Esophagus (tissue), 2 donors: ENCODE measurements around the gene EWSR1. TPM values are rescaled to one million over a fixed set of nuclear protein-coding genes. Genes with fewer than 3 reads are reported as not detected.
"Not testable (repeated sequence)": the region's sequence is repeated elsewhere in the genome, so short reads cannot be mapped to it uniquely, and the experiment has no call there.

ENCODE experiments used
- H3K27ac ChIP-seq, 2 donors: one replicate each; pipeline ENCODE4 v1.5.1; 2013; ENCODE audit warnings: low read depth in 2 of 2, mild to moderate bottlenecking in 2 of 2, inconsistent platforms in 1 of 2, low read length in 1 of 2, moderate library complexity in 1 of 2
- H3K27me3 ChIP-seq, 2 donors: one replicate each; pipeline ENCODE4 v1.6.1; 2013; ENCODE audit warnings: low read length in 2 of 2, control low read depth in 1 of 2, mild to moderate bottlenecking in 1 of 2; ENCODE audit not compliant: insufficient read depth in 2 of 2, control insufficient read depth in 1 of 2
- H3K36me3 ChIP-seq, 2 donors: one replicate each; pipeline ENCODE4 v1.6.1; 2013; ENCODE audit warnings: low read length in 1 of 2; ENCODE audit not compliant: control insufficient read depth in 2 of 2, insufficient read depth in 2 of 2
- H3K4me1 ChIP-seq, 2 donors: one replicate each; pipeline ENCODE4 v1.6.1; 2013; ENCODE audit warnings: low read length in 1 of 2; ENCODE audit not compliant: control insufficient read depth in 2 of 2, insufficient read depth in 2 of 2
- H3K4me3 ChIP-seq, 2 donors: one replicate each; pipeline ENCODE4 v1.5.1; 2013; ENCODE audit warnings: low read length in 2 of 2, mild to moderate bottlenecking in 2 of 2, low read depth in 1 of 2, moderate library complexity in 1 of 2
- H3K9me3 ChIP-seq, 2 donors: one replicate each; pipeline ENCODE4 v1.6.1; 2013; ENCODE audit warnings: mild to moderate bottlenecking in 2 of 2, low read depth in 1 of 2, low read length in 1 of 2, moderate library complexity in 1 of 2; ENCODE audit not compliant: control insufficient read depth in 2 of 2, insufficient read depth in 1 of 2
- WGBS, 2 donors: extraction: QIAGEN DNeasy Blood & Tissue Kit; methylation state at CpG; one replicate each; pipeline ENCODE4 v1.1.7; 2013; 5-methylcytosine and 5-hydroxymethylcytosine counted together
- polyA plus RNA-seq, 2 donors: library from polyadenylated mRNA; stranded (reverse); fragments of 200-250 nt; gene quantifications; one replicate each; pipeline ENCODE4 v1.2.3, GENCODE V29; 2013
- donor health status: healthy with polysubstance abuse.
- donor health status: Bipolar disorder and iron deficiency.

Gene EWSR1
- polyA plus RNA-seq, 2 donors = 103 to 138 TPM

DNA sequence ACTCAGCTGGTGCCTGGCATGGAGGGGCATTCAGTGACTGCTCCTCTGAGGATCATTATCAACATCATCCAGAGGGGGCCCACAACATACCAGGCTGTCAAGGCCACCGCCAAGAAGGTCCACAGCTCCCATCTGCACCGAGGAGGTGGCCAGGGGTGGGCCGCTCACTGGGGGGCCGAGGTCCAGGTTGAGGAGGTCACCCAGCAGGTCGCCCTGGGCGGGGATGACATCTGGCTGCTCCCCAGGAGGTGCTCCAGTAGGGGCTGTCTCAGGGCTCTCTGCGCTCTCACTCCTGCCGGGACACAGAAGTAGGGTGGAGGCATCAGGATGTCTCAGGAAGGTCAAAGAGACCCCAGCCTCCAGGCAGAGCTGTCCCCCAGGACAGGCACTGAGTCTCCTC lies 72.5 kb downstream of the EWSR1 start:
- WGBS, 2 donors = 93% methylated on average over 8 of the region's 8 CpGs
- H3K27me3 ChIP-seq = no peaks in the 10 kb centered on the region
- H3K9me3 ChIP-seq = no peaks in the 10 kb centered on the region
- no peak overlapping the region for H3K4me3 ChIP-seq
- no peak overlapping the region for H3K27ac ChIP-seq
- H3K36me3 ChIP-seq = peaks cover 6 to 68% of the 10 kb centered on the region in 2 donors
- peaks cover 0 to 22% of the 10 kb centered on the region in 2 donors for H3K4me1 ChIP-seq

DNA sequence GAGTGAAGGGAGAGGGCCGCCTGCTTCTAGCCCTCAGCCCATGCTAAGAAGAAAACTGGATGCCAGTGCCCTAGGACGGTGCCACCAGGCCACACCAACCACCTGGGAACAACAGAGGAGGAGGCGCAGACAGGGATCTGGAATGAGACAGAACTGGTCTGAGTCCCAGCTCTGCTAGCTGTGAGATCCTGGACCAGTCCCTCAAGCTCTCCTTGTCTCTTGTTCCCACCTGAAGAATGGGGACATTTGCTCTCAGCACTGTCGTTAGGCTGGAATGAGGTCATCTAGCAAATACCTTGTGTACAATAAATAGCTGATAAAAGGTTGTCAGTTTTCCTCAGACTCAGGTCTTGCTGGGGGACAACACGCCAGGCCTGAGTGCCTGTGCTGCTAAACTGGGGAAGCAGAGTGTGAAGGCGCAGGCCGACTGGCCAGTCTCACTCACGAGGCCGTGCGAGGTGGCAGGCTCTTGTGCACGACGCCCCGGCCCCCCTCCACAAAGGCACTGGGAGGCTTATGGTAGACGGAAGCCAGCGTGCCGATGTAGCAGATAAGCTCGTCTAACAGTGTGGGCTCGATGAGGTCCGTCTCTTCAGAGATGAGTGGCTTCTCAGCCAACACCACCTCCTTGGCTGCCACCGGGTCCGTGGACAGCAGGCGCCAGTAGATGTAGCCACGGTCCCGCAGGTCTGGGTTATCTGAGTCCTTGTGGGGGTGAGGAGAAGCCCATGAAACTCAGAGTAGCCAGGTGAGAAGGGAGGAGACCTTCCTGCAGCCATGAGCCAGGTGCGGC lies 73.2 kb downstream of the EWSR1 start:
- no peak overlapping the region for H3K27ac ChIP-seq
- WGBS, 2 donors = 92 to 94% methylated on average over 25 of the region's 25 CpGs

DNA sequence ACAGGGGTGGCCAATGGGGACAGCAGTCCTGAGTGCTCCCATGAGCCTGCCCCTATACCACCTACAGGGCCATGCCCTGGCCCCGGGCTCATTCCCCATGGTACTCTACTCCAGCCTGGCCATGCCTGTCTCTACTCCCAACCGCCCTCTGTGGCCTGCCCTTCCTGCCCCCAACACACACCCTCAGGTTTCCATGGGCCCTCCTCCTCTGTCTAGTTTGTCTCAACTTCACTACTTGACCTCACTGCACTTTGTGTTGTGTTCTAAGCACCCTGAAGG lies 73.7 kb downstream of the EWSR1 start:
- 85 to 96% methylated on average over 2 of the region's 2 CpGs for WGBS, 2 donors
- H3K9me3 ChIP-seq = no peaks in the 10 kb centered on the region

More for the DNA sequence above, 73.2 kb downstream of the EWSR1 start:
- H3K27me3 ChIP-seq = no peaks in the 10 kb centered on the region
- no peak overlapping the region for H3K4me3 ChIP-seq
- H3K4me1 ChIP-seq = peaks cover 0 to 22% of the 10 kb centered on the region in 2 donors
- no peaks in the 10 kb centered on the region for H3K9me3 ChIP-seq
- peaks cover 6 to 63% of the 10 kb centered on the region in 2 donors for H3K36me3 ChIP-seq

DNA sequence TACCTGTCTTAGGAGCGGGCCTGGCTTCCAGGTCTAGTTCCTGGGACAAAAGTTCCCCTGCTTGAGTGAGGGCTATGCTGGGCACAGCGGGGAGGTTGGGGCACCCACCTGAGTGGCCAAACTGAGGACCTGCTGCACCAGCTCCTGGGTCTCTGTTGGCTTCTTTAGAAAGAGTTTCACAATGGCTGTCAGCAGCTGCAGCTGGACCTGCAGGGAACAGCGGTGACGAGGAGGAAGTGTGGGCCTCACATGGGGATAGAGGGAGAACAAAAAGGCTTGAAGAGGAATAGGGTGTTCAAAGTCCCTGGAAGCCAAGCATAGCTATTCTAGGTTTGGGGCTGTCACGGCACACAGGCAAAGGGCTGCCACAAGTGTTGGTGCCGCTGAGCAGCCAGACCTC lies 74.1 kb downstream of the EWSR1 start:
- Histone ChIP-seq H3K27me3 (no peaks in the 10 kb centered on the region), H3K4me1 (peaks cover 0 to 19% of the 10 kb centered on the region in 2 donors), H3K4me3 (no peak overlapping the region), H3K27ac (no peak overlapping the region), H3K9me3 (no peaks in the 10 kb centered on the region), H3K36me3 (peaks cover 11 to 65% of the 10 kb centered on the region in 2 donors)
- 88 to 93% methylated on average over 6 of the region's 6 CpGs for WGBS, 2 donors

More for the DNA sequence above, 73.7 kb downstream of the EWSR1 start:
- Histone ChIP-seq H3K4me3 (no peak overlapping the region), H3K4me1 (peaks cover 0 to 22% of the 10 kb centered on the region in 2 donors), H3K36me3 (peaks cover 10 to 66% of the 10 kb centered on the region in 2 donors), H3K27me3 (no peaks in the 10 kb centered on the region), H3K27ac (no peak overlapping the region)

DNA sequence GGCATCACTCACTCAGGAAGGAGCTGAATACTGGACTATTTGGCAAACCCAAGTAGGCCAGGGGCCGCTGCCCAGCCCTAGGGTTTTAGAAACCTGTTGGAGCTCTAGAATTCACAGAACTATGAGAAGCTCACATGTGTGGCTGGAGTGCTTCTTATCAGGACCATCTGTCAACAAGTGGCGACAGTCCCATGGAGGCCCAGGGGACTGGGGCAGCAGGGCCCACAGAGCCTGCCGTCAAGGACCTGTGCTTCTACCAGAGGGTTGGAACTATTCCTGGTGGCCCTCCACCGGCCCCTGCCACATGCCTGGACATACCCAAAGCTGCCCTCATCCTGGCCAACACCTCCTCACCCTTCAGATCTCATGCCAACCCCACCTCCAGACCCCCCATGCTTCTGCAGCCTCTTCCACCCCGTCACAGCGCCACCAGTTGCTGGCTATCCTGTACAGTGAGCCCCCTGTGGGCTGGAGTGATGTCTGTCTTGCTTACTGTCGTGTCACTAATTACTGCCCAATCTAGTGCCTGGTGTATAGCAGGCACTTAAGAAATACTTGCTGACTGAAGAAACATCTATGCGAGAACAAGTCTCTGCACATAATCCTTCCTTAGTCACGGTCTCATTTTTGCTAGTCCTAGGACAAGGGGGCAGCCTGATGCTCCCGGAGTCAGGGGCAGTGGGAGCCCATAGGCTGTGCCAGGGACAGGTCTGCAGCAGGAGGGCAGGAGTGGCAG lies 74.7 kb downstream of the EWSR1 start:
- no peaks in the 10 kb centered on the region for H3K27me3 ChIP-seq
- peaks cover 11 to 61% of the 10 kb centered on the region in 2 donors for H3K36me3 ChIP-seq
- WGBS, 2 donors = 87 to 89% methylated on average over 10 of the region's 10 CpGs
- no peak overlapping the region for H3K4me3 ChIP-seq
- H3K27ac ChIP-seq = no peak overlapping the region
- H3K9me3 ChIP-seq = no peaks in the 10 kb centered on the region
- H3K4me1 ChIP-seq = peaks cover 0 to 15% of the 10 kb centered on the region in 2 donors

DNA sequence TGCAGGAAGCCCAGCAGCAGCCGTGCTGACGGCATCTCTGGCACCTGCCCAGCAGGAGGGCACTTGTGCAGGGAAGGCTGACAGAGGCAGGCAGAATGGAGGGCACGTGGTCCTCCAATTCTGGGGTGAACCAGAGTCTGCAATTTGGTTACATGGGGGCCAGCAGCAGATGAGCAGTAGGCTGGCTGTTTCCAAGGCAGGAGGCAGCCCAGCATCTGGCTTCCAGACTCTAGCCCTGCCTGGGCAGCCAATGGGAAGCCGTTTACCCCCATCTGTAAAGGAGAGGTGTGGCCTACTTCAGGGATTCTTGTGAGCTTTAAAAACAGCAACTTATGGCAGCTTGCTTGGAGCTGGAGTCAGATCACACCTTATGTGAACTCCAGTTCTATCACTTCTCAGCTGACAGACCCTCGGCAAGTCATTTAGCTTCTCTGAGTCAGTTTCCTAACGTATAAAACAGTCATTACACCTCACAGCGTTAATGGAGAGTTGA lies 75.3 kb downstream of the EWSR1 start:
- Histone ChIP-seq H3K4me1 (peaks cover 0 to 15% of the 10 kb centered on the region in 2 donors), H3K4me3 (no peak overlapping the region), H3K27ac (no peak overlapping the region), H3K36me3 (peaks cover 8 to 55% of the 10 kb centered on the region in 2 donors), H3K27me3 (no peaks in the 10 kb centered on the region), H3K9me3 (no peaks in the 10 kb centered on the region)
- 63 to 68% methylated on average over 7 of the region's 7 CpGs for WGBS, 2 donors

DNA sequence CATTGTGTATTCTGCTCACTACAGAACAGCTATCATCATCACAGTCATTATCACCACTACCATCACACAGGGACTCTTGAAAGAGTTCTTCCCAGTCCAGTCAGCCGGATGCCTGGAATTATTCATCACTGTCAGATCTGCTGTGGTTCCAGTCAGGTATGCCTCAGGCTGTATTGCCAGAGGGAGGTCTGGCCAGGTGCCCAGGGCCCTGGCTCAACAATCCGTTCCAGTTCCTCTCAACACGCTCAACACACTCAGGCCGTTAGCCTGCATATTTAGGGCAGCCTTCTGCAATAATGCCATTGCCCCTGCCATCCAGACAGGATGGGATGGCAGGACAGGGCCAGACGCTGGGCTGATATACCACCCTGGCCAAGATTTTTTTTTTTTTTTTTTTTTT lies 76.1 kb downstream of the EWSR1 start:
- H3K4me1 ChIP-seq = peaks cover 0 to 14% of the 10 kb centered on the region in 2 donors

DNA sequence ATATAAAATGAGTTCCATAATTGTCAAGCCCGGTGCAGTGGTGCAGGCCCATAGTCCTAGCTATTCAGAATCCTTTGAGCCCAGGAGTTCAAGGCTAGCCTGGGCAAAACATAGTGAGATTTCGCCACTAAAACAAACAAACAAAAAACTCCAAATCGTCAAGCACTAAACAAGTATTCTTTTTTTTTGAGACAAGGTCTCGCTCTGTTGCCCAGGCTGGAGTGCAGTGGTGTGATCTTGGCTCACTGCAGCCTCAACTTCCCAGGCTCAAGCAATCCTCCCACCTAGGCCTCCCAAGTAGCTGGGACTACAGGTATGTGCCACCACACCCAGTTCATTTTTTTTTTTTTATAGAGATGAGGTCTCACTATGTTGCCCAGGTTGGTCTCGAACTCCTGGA lies 76.8 kb downstream of the EWSR1 start:
- WGBS, 2 donors = 86 to 89% methylated on average over 5 of the region's 5 CpGs
- peaks cover 10 to 51% of the 10 kb centered on the region in 2 donors for H3K36me3 ChIP-seq
- H3K27ac ChIP-seq, H3K4me1 ChIP-seq, H3K27me3 ChIP-seq, H3K9me3 ChIP-seq, H3K4me3 ChIP-seq: not testable (repeated sequence)

More for the DNA sequence above, 76.1 kb downstream of the EWSR1 start:
- WGBS, 2 donors = 54% methylated on average over 5 of the region's 5 CpGs
- Histone ChIP-seq H3K4me3 (no peak overlapping the region), H3K27ac (no peak overlapping the region), H3K9me3 (no peaks in the 10 kb centered on the region), H3K27me3 (no peaks in the 10 kb centered on the region), H3K36me3 (peaks cover 7 to 51% of the 10 kb centered on the region in 2 donors)

DNA sequence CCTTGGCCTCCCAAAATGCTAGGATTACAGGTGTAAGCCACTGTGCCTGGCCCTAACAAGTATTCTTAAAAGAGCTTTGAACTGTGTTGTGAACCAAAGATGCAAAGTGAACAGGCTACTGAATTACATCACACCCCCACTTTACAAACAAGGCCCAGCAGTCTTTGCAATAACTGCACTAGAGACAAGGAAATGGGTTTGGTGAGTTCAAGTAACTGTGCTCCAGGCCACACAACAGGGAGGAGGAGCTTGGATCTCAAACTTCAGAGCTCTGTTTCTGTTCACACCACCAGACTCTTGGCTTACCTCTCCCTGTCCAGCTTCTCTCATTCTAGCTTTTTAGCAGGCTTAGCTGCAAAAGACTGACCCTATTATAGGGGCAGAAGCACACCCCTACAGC lies 77.9 kb downstream of the EWSR1 start:
- Histone ChIP-seq H3K9me3 (no peaks in the 10 kb centered on the region), H3K4me1 (no peaks in the 10 kb centered on the region), H3K27me3 (no peaks in the 10 kb centered on the region), H3K4me3 (no peak overlapping the region), H3K27ac (no peak overlapping the region), H3K36me3 (peaks cover 10 to 51% of the 10 kb centered on the region in 2 donors)
